Activated CD4-positive, alpha-beta memory T cell treated with anti-CD3 and anti-CD28 coated beads for 36 hours (primary cell): Measurements from ENCODE around the gene VMO1. TPM values are rescaled to one million over a fixed set of nuclear protein-coding genes. Genes with fewer than 3 reads are reported as not detected.

Experiments
- CTCF ChIA-PET: fragments of 350-600 bp; sonication (Branson Sonifier 250); formaldehyde crosslinking; loops from one replicate; lab custom pipeline; 2021; ENCODE audit warnings: antibody characterized with exemption, inconsistent platforms; lab: Charles Lee
- POLR2A ChIA-PET: fragments of 350-600 bp; sonication (Branson Sonifier 250); formaldehyde crosslinking; loops from one replicate; lab custom pipeline; 2021; ENCODE audit warnings: antibody characterized with exemption; lab: Charles Lee
- DNase-seq: peaks from one replicate; pipeline ENCODE4 v3.0.0-alpha.2; 2020
- H3K27ac Mint-ChIP-seq: one replicate; pipeline ENCODE4 v1.8.0; 2021; ENCODE audit warnings: mixed read lengths
- H3K27me3 Mint-ChIP-seq: one replicate; pipeline ENCODE4 v1.8.0; 2021; ENCODE audit warnings: mixed read lengths
- H3K36me3 Mint-ChIP-seq: one replicate; pipeline ENCODE4 v1.8.0; 2021; ENCODE audit warnings: mixed read lengths
- H3K4me1 Mint-ChIP-seq: one replicate; pipeline ENCODE4 v1.8.0; 2021; ENCODE audit warnings: low read depth, mixed read lengths
- H3K4me3 Mint-ChIP-seq: one replicate; pipeline ENCODE4 v1.8.0; 2021; ENCODE audit warnings: mild to moderate bottlenecking, mixed read lengths
- H3K9me3 Mint-ChIP-seq: one replicate; pipeline ENCODE4 v1.8.0; 2021; ENCODE audit warnings: mixed read lengths
- intact Hi-C: fragments of 100-400 bp; cut with micrococcal nuclease; formaldehyde crosslinking; loops from one replicate; pipeline ENCODE4 v1.15.1; 2023
- total RNA-seq, 2 experiments: library from RNA; stranded (reverse); gene quantifications; one replicate each; pipeline ENCODE4 v1.2.3, GENCODE V29; 2021

VMO1 gene
- total RNA-seq, 2 experiments from 2014 or later, result not detected

GRCh38 chr17:4738136-4739121 is 47.7 kb downstream of the VMO1 start:
- no peak overlapping the region for H3K27ac Mint-ChIP-seq
- no peaks in the 10 kb centered on the region for H3K9me3 Mint-ChIP-seq
- H3K4me1 Mint-ChIP-seq, result peaks cover 21% of the 10 kb centered on the region
- ChIA-PET CTCF (interaction anchor here (0.7 kb wide), 1 partner anchor 52 kb away, joined by 4 read pairs; no protein-coding TSS in a partner anchor), POLR2A (interaction anchor here (1.4 kb wide), 1 partner anchor 52 kb away, joined by 7 read pairs; no protein-coding TSS in a partner anchor)
- H3K27me3 Mint-ChIP-seq, result peaks cover 6% of the 10 kb centered on the region
- intact Hi-C loops, result no loop called here
- H3K4me3 Mint-ChIP-seq, result peak overlapping the region; percentile 76
- no peak for DNase-seq
- no peaks in the 10 kb centered on the region for H3K36me3 Mint-ChIP-seq

- Mint-ChIP-seq H3K9me3 (no peaks in the 10 kb centered on the region), H3K27me3 (peaks cover 6% of the 10 kb centered on the region), H3K4me1 (peaks cover 27% of the 10 kb centered on the region), H3K4me3 (no peak overlapping the region), H3K27ac (no peak overlapping the region), H3K36me3 (peaks cover 3% of the 10 kb centered on the region)
- intact Hi-C loops, result no loop called here
- ChIA-PET POLR2A (interaction anchor here (0.6 kb wide), 1 partner anchor 25 kb away, joined by 3 read pairs; no protein-coding TSS in a partner anchor), CTCF (interaction anchor here (0.6 to 1.5 kb wide), 4 partner anchors 12 to 153 kb away, joined by 3 to 5 read pairs (median 4); partner anchors contain the start of gene VMO1)
- no peak for DNase-seq
Observed at GRCh38 chr17:4735876-4736651, 50.1 kb downstream of the VMO1 start.

Other genes starting within 250 kb of the VMO1 start
- 10 to 100 TPM; 66.6 to 70.8 TPM for gene MYBBP1A, start 231.0 kb downstream of the VMO1 start, total RNA-seq
- not detected for gene GGT6, start 225.8 kb downstream of the VMO1 start, total RNA-seq
- gene SMTNL2, start 201.8 kb downstream of the VMO1 start, total RNA-seq, result not detected
- not detected for gene ALOX15, start 144.7 kb downstream of the VMO1 start, total RNA-seq
- gene PELP1, start 82.2 kb downstream of the VMO1 start, total RNA-seq, result 100 to 1,000 TPM in 1 of 2 experiments, 10 to 100 TPM in 1; 96.1 to 101 TPM
- 100 to 1,000 TPM; 210 to 226 TPM for gene ARRB2, start 75.7 kb downstream of the VMO1 start, total RNA-seq
- 10 to 100 TPM; 20.4 to 21.8 TPM for gene MED11, start 54.9 kb downstream of the VMO1 start, total RNA-seq
- under 1 TPM; 0.10 to 0.24 TPM for gene ZMYND15, start 46.5 kb downstream of the VMO1 start, total RNA-seq
- gene CXCL16, start 46.4 kb downstream of the VMO1 start, total RNA-seq, result 1 to 10 TPM; 3.1 to 3.4 TPM
- not detected for gene TM4SF5, start 14.5 kb downstream of the VMO1 start, total RNA-seq
- gene GLTPD2, start 2.6 kb upstream of the VMO1 start, total RNA-seq, result not detected
- gene PSMB6, start 9.8 kb upstream of the VMO1 start, total RNA-seq, result 100 to 1,000 TPM; 165 to 177 TPM
- gene PLD2, start 20.8 kb upstream of the VMO1 start, total RNA-seq, result 10 to 100 TPM; 15.8 to 19.3 TPM
- gene MINK1, start 47.0 kb upstream of the VMO1 start, total RNA-seq, result 10 to 100 TPM; 67.5 to 79.3 TPM
- 1 to 10 TPM; 2.3 to 2.5 TPM for gene C17orf107, start 113.2 kb upstream of the VMO1 start, total RNA-seq
- gene CHRNE, start 116.7 kb upstream of the VMO1 start, total RNA-seq, result under 1 TPM; 0.45 to 0.56 TPM
- not detected for gene GP1BA, start 145.9 kb upstream of the VMO1 start, total RNA-seq
- gene SLC25A11, start 153.7 kb upstream of the VMO1 start, total RNA-seq, result 10 to 100 TPM; 70.5 to 72.5 TPM
- gene RNF167, start 153.9 kb upstream of the VMO1 start, total RNA-seq, result 100 to 1,000 TPM; 130 to 157 TPM
- gene PFN1, start 162.2 kb upstream of the VMO1 start, total RNA-seq, result 1,000 to 10,000 TPM; 1,907 to 1,923 TPM
- 10 to 100 TPM; 26.5 to 26.8 TPM for gene ENO3, start 164.8 kb upstream of the VMO1 start, total RNA-seq
- 10 to 100 TPM; 60.6 to 65.8 TPM for gene SPAG7, start 181.5 kb upstream of the VMO1 start, total RNA-seq
- 100 to 1,000 TPM; 101 to 109 TPM for gene CAMTA2, start 201.3 kb upstream of the VMO1 start, total RNA-seq
- under 1 TPM in 1 of 2 experiments, not detected in 1; 0.40 TPM for gene INCA1, start 211.2 kb upstream of the VMO1 start, total RNA-seq
- 10 to 100 TPM; 43.9 to 48.8 TPM for gene KIF1C, start 211.6 kb upstream of the VMO1 start, total RNA-seq
- gene SLC52A1, start 249.1 kb upstream of the VMO1 start, total RNA-seq, result under 1 TPM; 0.31 to 0.36 TPM